C4-2B (cell line): ENCODE data around the gene CSGALNACT2.

Experiments
- CTCF ChIP-seq: fragments of 450-650 bp; conservative IDR thresholded peaks from 2 replicates; pipeline ENCODE4 v1.5.1; 2017; ENCODE audit warnings: mild to moderate bottlenecking
- ZFX ChIP-seq: fragments of 450-650 bp; IDR thresholded peaks from 2 replicates; pipeline ENCODE4 v1.6.1; 2017

- TF ChIP-seq CTCF (no peak), ZFX (no peak)
Observed at GRCh38 chr10:43117777-43118583, 20.3 kb upstream of the CSGALNACT2 start.
